ENCODE results near the gene CACNA1D. TPM values are rescaled to one million over a fixed set of nuclear protein-coding genes. Genes with fewer than 3 reads are reported as not detected.

The CACNA1D gene
- total and polyA plus RNA-seq, 2 donors (not counting 3 experiments of a cell fraction or from before 2014, with no cell fraction given), result 0.06 TPM; not detected in 1

GRCh38 chr3:53824795-53825194 is 330.4 kb downstream of the CACNA1D start:
- FAIRE-seq, result no peak
- Histone ChIP-seq H4K20me1 (replicated peaks; ENCODE audit: control insufficient read depth, extremely low read depth, insufficient read depth, low read length) (no peaks in the 10 kb centered on the region), H3K27me3 (ENCODE audit: control insufficient read depth in 2 of 2, insufficient read depth in 2 of 2, low read length in 2 of 2) (no peaks in the 10 kb centered on the region), H3K79me2 (ENCODE audit: control insufficient read depth, insufficient read depth, low read length) (no peaks in the 10 kb centered on the region), H3K4me1 (ENCODE audit: control insufficient read depth, extremely low read depth, insufficient read depth, low read length) (no peaks in the 10 kb centered on the region), H3K4me2 (ENCODE audit: insufficient read depth, low read length) (no peak overlapping the region), H3K9me1 (replicated peaks; ENCODE audit: control insufficient read depth, extremely low read depth, insufficient read depth, low read length) (no peaks in the 10 kb centered on the region), H3K36me3 (ENCODE audit: control insufficient read depth in 2 of 2, extremely low read depth in 1 of 2, insufficient read depth in 2 of 2, low read length in 2 of 2) (no peaks in the 10 kb centered on the region), H3K9me3 (replicated peaks; ENCODE audit: control insufficient read depth, insufficient read depth, low read length) (no peaks in the 10 kb centered on the region), H2AFZ (ENCODE audit: low read depth, low read length) (no peak overlapping the region), H3K27ac (ENCODE audit: insufficient read depth, low read depth, low read length) (no peak overlapping the region), H3K4me3 (replicated peaks in 1 of 3; ENCODE audit: insufficient read depth in 1 of 3, low read depth in 1 of 3, low read length in 3 of 3) (no peak overlapping the region), H3K9ac (replicated peaks; ENCODE audit: extremely low read depth, insufficient read depth, low read length) (no peak overlapping the region)
- no TSS peak for BruUV-seq (replicated peaks)
- intact Hi-C loops (cut with micrococcal nuclease), result no loop called here
- no peak for TF ChIP-seq CTCF (IDR thresholded peaks at IDR 0.05; ENCODE audit: extremely low read depth in 1 of 2, insufficient read depth in 1 of 2, low read depth in 1 of 2, low read length in 2 of 2)
- TF ChIP-seq EZH2 (IDR thresholded peaks at IDR 0.05; ENCODE audit: borderline replicate concordance, low read depth, low read length, severe bottlenecking), result no peak
- no peak for TF ChIP-seq POLR2AphosphoS5 (IDR thresholded peaks at IDR 0.05; ENCODE audit: insufficient read depth, low read depth, low read length)
- TF ChIP-seq, protein P1, sequence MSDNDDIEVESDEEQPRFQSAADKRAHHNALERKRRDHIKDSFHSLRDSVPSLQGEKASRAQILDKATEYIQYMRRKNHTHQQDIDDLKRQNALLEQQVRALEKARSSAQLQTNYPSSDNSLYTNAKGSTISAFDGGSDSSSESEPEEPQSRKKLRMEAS (IDR thresholded peaks at IDR 0.05; ENCODE audit: insufficient read depth, insufficient read length), result no peak
- no peak for TF ChIP-seq MYC (IDR thresholded peaks at IDR 0.05; ENCODE audit: low read depth, low read length)
- no peak for TF ChIP-seq JUN (IDR thresholded peaks at IDR 0.05; ENCODE audit: borderline replicate concordance, insufficient read depth, insufficient read length, low read depth)
- no peak for TF ChIP-seq GATA2 (IDR thresholded peaks at IDR 0.05; ENCODE audit: insufficient read depth, insufficient read length, low read depth, low read length)
- no peak for TF ChIP-seq FOS (IDR thresholded peaks at IDR 0.05; ENCODE audit: borderline replicate concordance, insufficient read depth, low read length)
- no peak for TF ChIP-seq POLR2A (IDR thresholded peaks at IDR 0.05; ENCODE audit: low read depth, low read length)
- ChIA-PET CTCF (no interaction called here), POLR2A (no interaction called here)
- dilution Hi-C loops (cut with MboI; ENCODE audit: extremely low pct_ligation_motif_present, low sequenced_read_pairs), result no loop called here
- no peak for DNase-seq (ENCODE audit: low read depth, low spot score)
